HepG2 (cell line): ENCODE data around the gene RBM34. TPM values are rescaled to one million over a fixed set of nuclear protein-coding genes. Genes with fewer than 3 reads are reported as not detected.

ENCODE experiments used
- HOXD1 ChIP-seq: sonication (generic); formaldehyde crosslinking; IDR thresholded peaks from 2 replicates; pipeline ENCODE4 v1.5.0; 2020; ENCODE audit warnings: missing genetic modification reagents
- IKZF1 ChIP-seq: fragments of 450-650 bp; IDR thresholded peaks from 2 replicates; pipeline ENCODE4 v1.7.1; 2016
- KLF16 ChIP-seq, 2 experiments: sonication (generic) in 1 of 2; formaldehyde crosslinking in 1 of 2; IDR thresholded peaks; 2 replicates each; pipeline versions ENCODE4 v1.6.1 to v1.8.0; 2016 to 2023; ENCODE audit warnings: missing genetic modification reagents in 2 of 2, missing compliant biosample characterization in 1 of 2
- NFIB ChIP-seq: sonication (generic); formaldehyde crosslinking; IDR thresholded peaks from 2 replicates; pipeline ENCODE4 v1.9.0; 2021; ENCODE audit warnings: missing genetic modification reagents, mild to moderate bottlenecking, borderline replicate concordance
- NR2F6 ChIP-seq, 2 experiments: IDR thresholded peaks; 2 replicates each; pipeline ENCODE4 v1.6.1; 2016; ENCODE audit warnings: antibody characterized with exemption in 1 of 2, mild to moderate bottlenecking in 1 of 2
- TAF15 ChIP-seq: fragments of 200-400 bp; formaldehyde crosslinking; IDR thresholded peaks from one replicate; pipeline ENCODE4 v1.6.1; 2018; ENCODE audit warnings: mild to moderate bottlenecking, low read depth, low read length; ENCODE audit not compliant: poor library complexity, severe bottlenecking
- ZFP36 ChIP-seq: fragments of 150-350 bp; IDR thresholded peaks from 2 replicates; pipeline ENCODE4 v1.6.1; 2018; ENCODE audit warnings: borderline replicate concordance, low read length, low read depth; ENCODE audit not compliant: partially characterized antibody
- ZNF143 ChIP-seq: sonication (generic); formaldehyde crosslinking; IDR thresholded peaks from 2 replicates; pipeline ENCODE4 v1.4.0; 2020; ENCODE audit warnings: missing genetic modification reagents
- ZNF883 ChIP-seq: sonication (generic); formaldehyde crosslinking; IDR thresholded peaks from 2 replicates; pipeline ENCODE4 v1.5.1; 2020; ENCODE audit warnings: mild to moderate bottlenecking, missing genetic modification reagents; ENCODE audit errors: not compliant biosample characterization
- polyA plus RNA-seq, 8 experiments: library from polyadenylated mRNA; depleted of rRNA in 3 of 8; stranded (reverse) in 7 of 8; unstranded in 1 of 8; fragments of >200 nt; fragmentation: Illumina TruSeq in 4 of 8; extraction: Trizol in 4 of 8; gene quantifications; 2 replicates each; pipeline versions ENCODE4 v1.2.1 to v1.2.3, GENCODE V29; 2011 to 2016; ENCODE audit warnings: low read depth in 4 of 8, missing spikeins in 1 of 8, mixed read lengths in 1 of 8; ENCODE audit not compliant: insufficient read depth in 1 of 8
- total RNA-seq, 5 experiments: library from RNA; depleted of rRNA; stranded (reverse); fragments of >200 nt; fragmentation: Illumina TruSeq; extraction: Trizol; gene quantifications; 2 replicates each; pipeline ENCODE4 v1.2.3, GENCODE V29; 2016; ENCODE audit warnings: low read depth in 1 of 5
- TF ChIP-seq, protein P1 (sequence below): sonication (generic); formaldehyde crosslinking; IDR thresholded peaks from 2 replicates; pipeline ENCODE4 v1.4.0; 2020; ENCODE audit warnings: low read depth, mild to moderate bottlenecking, missing genetic modification reagents
- TF ChIP-seq, protein P2 (sequence below): sonication (generic); formaldehyde crosslinking; IDR thresholded peaks from 2 replicates; pipeline ENCODE4 v1.9.0; 2021; ENCODE audit warnings: mild to moderate bottlenecking, missing genetic modification reagents
- TF ChIP-seq, protein P3 (sequence below): sonication (generic); formaldehyde crosslinking; IDR thresholded peaks from 2 replicates; pipeline ENCODE4 v1.4.0; 2020; ENCODE audit warnings: missing genetic modification reagents; ENCODE audit errors: not compliant biosample characterization
- TF ChIP-seq, protein P4 (sequence below): sonication (generic); formaldehyde crosslinking; IDR thresholded peaks from 2 replicates; pipeline ENCODE4 v1.9.0; 2022; ENCODE audit warnings: low read depth, missing genetic modification reagents
- TF ChIP-seq, protein P5 (sequence below): sonication (generic); formaldehyde crosslinking; IDR thresholded peaks from 2 replicates; pipeline ENCODE4 v1.5.0; 2020; ENCODE audit warnings: mild to moderate bottlenecking, low read depth, missing genetic modification reagents, borderline replicate concordance
- TF ChIP-seq, protein P6 (sequence below): sonication (generic); formaldehyde crosslinking; IDR thresholded peaks from 2 replicates; pipeline ENCODE4 v1.8.0; 2022; ENCODE audit warnings: mild to moderate bottlenecking, missing genetic modification reagents, borderline replicate concordance

The RBM34 gene
- total and polyA plus RNA-seq, 2 of the 13 experiments (the other 11 are each of a cell fraction or from before 2014, with no cell fraction given), result 34.7 to 73.0 TPM

DNA sequence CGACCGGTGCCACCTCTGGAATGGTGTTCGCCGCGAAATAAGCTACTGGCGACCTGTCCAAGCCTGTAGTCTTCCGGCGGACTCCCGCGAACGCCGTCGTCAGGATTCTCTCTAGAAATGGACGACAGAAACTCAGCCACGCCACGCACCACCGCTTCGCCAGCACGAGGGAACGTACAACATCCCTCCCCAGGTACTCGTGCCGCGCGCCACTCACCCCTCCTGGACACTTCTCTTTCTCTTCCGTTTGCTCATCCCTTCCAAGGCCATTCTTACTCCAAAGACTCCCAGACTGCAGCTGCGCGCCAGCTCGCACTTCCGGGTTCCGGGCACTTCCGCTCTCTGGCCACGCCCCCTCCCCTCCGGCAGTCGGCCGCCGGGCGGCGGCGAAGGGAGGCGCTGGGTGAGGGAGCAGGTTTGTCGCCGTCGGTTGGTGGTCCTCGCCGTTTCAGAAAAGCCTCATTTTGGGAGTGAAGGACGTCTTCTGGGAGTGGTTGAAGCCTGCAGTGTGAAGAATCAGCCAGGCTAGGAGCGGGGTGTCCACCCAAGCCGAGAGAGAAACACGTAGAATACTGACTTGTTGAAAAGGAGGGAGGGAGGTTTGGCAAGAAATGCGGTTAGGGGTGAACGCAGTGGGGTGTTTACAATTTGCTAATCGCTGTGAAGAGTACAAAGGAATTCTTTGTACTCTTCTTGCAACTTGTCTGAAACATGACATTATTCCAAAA, at the start of gene RBM34 (continued):
- TF ChIP-seq HOXD1 (peak; percentile 71; the same call in 1 of the 2 replicates), NR2F6 (IDR thresholded peaks at IDR 0.05) (no peak), NR2F6 (CRISPR knock-in tag; IDR thresholded peaks at IDR 0.05) (peak; percentile 40; the same call in 1 of the 2 replicates), ZFP36 (no peak), KLF16 (CRISPR knock-in tag; IDR thresholded peaks at IDR 0.05) (peak in 1 of 2 experiments; percentile 87; a peak in 2 of 4 replicates), ZNF143 (CRISPR knock-in tag) (peak; percentile 79), NFIB (CRISPR knock-in tag) (no peak), IKZF1 (no peak), ZNF883 (peak; percentile 96), TAF15 (peak; percentile 81)
- TF ChIP-seq, protein P1, sequence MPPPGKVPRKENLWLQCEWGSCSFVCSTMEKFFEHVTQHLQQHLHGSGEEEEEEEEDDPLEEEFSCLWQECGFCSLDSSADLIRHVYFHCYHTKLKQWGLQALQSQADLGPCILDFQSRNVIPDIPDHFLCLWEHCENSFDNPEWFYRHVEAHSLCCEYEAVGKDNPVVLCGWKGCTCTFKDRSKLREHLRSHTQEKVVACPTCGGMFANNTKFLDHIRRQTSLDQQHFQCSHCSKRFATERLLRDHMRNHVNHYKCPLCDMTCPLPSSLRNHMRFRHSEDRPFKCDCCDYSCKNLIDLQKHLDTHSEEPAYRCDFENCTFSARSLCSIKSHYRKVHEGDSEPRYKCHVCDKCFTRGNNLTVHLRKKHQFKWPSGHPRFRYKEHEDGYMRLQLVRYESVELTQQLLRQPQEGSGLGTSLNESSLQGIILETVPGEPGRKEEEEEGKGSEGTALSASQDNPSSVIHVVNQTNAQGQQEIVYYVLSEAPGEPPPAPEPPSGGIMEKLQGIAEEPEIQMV (CRISPR knock-in tag), result no peak; the same call in 1 of the 2 replicates
- TF ChIP-seq, protein P2, sequence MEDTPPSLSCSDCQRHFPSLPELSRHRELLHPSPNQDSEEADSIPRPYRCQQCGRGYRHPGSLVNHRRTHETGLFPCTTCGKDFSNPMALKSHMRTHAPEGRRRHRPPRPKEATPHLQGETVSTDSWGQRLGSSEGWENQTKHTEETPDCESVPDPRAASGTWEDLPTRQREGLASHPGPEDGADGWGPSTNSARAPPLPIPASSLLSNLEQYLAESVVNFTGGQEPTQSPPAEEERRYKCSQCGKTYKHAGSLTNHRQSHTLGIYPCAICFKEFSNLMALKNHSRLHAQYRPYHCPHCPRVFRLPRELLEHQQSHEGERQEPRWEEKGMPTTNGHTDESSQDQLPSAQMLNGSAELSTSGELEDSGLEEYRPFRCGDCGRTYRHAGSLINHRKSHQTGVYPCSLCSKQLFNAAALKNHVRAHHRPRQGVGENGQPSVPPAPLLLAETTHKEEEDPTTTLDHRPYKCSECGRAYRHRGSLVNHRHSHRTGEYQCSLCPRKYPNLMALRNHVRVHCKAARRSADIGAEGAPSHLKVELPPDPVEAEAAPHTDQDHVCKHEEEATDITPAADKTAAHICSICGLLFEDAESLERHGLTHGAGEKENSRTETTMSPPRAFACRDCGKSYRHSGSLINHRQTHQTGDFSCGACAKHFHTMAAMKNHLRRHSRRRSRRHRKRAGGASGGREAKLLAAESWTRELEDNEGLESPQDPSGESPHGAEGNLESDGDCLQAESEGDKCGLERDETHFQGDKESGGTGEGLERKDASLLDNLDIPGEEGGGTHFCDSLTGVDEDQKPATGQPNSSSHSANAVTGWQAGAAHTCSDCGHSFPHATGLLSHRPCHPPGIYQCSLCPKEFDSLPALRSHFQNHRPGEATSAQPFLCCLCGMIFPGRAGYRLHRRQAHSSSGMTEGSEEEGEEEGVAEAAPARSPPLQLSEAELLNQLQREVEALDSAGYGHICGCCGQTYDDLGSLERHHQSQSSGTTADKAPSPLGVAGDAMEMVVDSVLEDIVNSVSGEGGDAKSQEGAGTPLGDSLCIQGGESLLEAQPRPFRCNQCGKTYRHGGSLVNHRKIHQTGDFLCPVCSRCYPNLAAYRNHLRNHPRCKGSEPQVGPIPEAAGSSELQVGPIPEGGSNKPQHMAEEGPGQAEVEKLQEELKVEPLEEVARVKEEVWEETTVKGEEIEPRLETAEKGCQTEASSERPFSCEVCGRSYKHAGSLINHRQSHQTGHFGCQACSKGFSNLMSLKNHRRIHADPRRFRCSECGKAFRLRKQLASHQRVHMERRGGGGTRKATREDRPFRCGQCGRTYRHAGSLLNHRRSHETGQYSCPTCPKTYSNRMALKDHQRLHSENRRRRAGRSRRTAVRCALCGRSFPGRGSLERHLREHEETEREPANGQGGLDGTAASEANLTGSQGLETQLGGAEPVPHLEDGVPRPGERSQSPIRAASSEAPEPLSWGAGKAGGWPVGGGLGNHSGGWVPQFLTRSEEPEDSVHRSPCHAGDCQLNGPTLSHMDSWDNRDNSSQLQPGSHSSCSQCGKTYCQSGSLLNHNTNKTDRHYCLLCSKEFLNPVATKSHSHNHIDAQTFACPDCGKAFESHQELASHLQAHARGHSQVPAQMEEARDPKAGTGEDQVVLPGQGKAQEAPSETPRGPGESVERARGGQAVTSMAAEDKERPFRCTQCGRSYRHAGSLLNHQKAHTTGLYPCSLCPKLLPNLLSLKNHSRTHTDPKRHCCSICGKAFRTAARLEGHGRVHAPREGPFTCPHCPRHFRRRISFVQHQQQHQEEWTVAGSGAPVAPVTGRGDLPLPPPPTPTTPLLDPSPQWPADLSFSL (CRISPR knock-in tag), result peak; percentile 42; the same call in 1 of the 2 replicates
- TF ChIP-seq, protein P3, sequence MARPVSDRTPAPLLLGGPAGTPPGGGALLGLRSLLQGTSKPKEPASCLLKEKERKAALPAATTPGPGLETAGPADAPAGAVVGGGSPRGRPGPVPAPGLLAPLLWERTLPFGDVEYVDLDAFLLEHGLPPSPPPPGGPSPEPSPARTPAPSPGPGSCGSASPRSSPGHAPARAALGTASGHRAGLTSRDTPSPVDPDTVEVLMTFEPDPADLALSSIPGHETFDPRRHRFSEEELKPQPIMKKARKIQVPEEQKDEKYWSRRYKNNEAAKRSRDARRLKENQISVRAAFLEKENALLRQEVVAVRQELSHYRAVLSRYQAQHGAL, result no peak
- TF ChIP-seq, protein P4, sequence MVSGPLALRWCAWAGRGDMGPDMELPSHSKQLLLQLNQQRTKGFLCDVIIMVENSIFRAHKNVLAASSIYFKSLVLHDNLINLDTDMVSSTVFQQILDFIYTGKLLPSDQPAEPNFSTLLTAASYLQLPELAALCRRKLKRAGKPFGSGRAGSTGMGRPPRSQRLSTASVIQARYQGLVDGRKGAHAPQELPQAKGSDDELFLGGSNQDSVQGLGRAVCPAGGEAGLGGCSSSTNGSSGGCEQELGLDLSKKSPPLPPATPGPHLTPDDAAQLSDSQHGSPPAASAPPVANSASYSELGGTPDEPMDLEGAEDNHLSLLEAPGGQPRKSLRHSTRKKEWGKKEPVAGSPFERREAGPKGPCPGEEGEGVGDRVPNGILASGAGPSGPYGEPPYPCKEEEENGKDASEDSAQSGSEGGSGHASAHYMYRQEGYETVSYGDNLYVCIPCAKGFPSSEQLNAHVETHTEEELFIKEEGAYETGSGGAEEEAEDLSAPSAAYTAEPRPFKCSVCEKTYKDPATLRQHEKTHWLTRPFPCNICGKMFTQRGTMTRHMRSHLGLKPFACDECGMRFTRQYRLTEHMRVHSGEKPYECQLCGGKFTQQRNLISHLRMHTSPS (CRISPR knock-in tag), result no peak
- TF ChIP-seq, protein P5, sequence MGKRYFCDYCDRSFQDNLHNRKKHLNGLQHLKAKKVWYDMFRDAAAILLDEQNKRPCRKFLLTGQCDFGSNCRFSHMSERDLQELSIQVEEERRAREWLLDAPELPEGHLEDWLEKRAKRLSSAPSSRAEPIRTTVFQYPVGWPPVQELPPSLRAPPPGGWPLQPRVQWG (CRISPR knock-in tag), result no peak
- TF ChIP-seq, protein P6, sequence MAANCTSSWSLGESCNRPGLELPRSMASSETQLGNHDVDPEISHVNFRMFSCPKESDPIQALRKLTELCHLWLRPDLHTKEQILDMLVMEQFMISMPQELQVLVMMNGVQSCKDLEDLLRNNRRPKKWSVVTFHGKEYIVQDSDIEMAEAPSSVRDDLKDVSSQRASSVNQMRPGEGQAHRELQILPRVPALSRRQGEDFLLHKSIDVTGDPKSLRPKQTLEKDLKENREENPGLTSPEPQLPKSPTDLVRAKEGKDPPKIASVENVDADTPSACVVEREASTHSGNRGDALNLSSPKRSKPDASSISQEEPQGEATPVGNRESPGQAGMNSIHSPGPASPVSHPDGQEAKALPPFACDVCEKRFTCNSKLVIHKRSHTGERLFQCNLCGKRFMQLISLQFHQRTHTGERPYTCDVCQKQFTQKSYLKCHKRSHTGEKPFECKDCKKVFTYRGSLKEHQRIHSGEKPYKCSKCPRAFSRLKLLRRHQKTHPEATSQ (CRISPR knock-in tag), result no peak; the same call in 1 of the 2 replicates
